Testis (tissue), 2 donors: ENCODE results near the gene HIRIP3.

ENCODE experiments used
- CTCF ChIP-seq, 3 experiments: fragments of 450-650 bp in 2 of 3; fragments of 200-600 bp in 1 of 3; sonication (generic) in 1 of 3; IDR thresholded peaks; one replicate each; pipeline ENCODE4 v1.5.1; 2016 to 2019; ENCODE audit warnings: antibody characterized with exemption in 3 of 3, mild to moderate bottlenecking in 2 of 3, moderate library complexity in 1 of 3
- POLR2A ChIP-seq: fragments of 450-650 bp; IDR thresholded peaks from one replicate; pipeline ENCODE4 v1.6.1; 2017; ENCODE audit warnings: antibody characterized with exemption, mild to moderate bottlenecking, moderate library complexity

DNA sequence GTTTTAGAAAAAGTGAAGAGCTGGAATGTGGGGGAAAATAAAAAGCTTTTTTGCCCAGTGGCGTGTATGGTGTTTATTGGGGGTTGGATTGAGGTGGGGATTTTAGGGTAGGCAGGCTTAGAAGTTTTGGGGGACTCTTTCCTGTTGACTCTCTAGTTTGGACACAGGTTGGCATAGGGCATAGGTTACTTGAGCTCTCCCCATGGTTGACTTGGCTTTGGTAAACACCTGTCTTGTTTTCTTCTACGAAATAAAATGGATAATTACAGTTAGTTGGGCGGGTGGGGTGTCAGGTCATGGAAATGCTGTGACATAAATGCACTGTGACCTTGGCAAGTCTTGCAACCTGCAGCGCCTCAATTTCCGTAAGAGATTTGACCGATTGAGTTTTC is 22.4 kb downstream of the HIRIP3 start:
- TF ChIP-seq POLR2A (no peak), CTCF (IDR thresholded peaks at IDR 0.05) (no peak)
